ENCODE data around the gene TLN1.

GRCh38 chr9:35656831-35657545 is 75.0 kb downstream of the TLN1 start:
- no peak for TF ChIP-seq CTCF (IDR thresholded peaks at IDR 0.05)
- no peak for TF ChIP-seq POLR2A (IDR thresholded peaks at IDR 0.05)

Measured in thyroid gland (tissue), 4 donors.